Neural crest cell (in vitro differentiated cells): ENCODE measurements around the gene ADPRM. TPM values are rescaled to one million over a fixed set of nuclear protein-coding genes. Genes with fewer than 3 reads are reported as not detected.

ENCODE experiments used
- DNase-seq: peaks from one replicate; pipeline ENCODE4 v3.0.0; 2021; ENCODE audit warnings: low read depth, mixed read lengths, low spot score
- H3K27ac Mint-ChIP-seq: one replicate; pipeline ENCODE4 v1.8.0; 2021; ENCODE audit warnings: mild to moderate bottlenecking, mixed read lengths; ENCODE audit not compliant: unreplicated experiment
- H3K27me3 Mint-ChIP-seq: 2 replicates; pipeline ENCODE4 v1.8.0; 2021; ENCODE audit warnings: low read depth, mild to moderate bottlenecking, mixed read lengths
- H3K36me3 Mint-ChIP-seq: 2 replicates; pipeline ENCODE4 v1.8.0; 2021; ENCODE audit warnings: low read depth, mild to moderate bottlenecking, mixed read lengths
- H3K4me1 Mint-ChIP-seq: 2 replicates; pipeline ENCODE4 v1.8.0; 2021; ENCODE audit warnings: mixed read lengths
- H3K4me3 Mint-ChIP-seq: one replicate; pipeline ENCODE4 v1.8.0; 2021; ENCODE audit warnings: mild to moderate bottlenecking, mixed read lengths
- H3K9me3 Mint-ChIP-seq: 2 replicates; pipeline ENCODE4 v1.8.0; 2021; ENCODE audit warnings: mixed read lengths
- CTCF ChIP-seq: fragments of 200-600 bp; sonication (generic); conservative IDR thresholded peaks from 2 replicates; pipeline ENCODE4 v1.5.0; 2021; ENCODE audit warnings: antibody characterized with exemption, mild to moderate bottlenecking
- total RNA-seq: library from RNA; stranded (reverse); gene quantifications from 2 replicates; pipeline ENCODE4 v1.2.1, GENCODE V29; 2021

Gene ADPRM
- total RNA-seq, 1 donor from 2014 or later: 9.8 TPM

GRCh38 chr17:10663231-10663630, 34.2 kb upstream of the ADPRM start:
- DNase-seq: no peak
- Mint-ChIP-seq H3K27ac (no peak overlapping the region), H3K27me3 (no peaks in the 10 kb centered on the region), H3K9me3 (no peaks in the 10 kb centered on the region), H3K36me3 (peaks cover 7% of the 10 kb centered on the region), H3K4me3 (no peak overlapping the region), H3K4me1 (peaks cover 4% of the 10 kb centered on the region)
- TF ChIP-seq CTCF: no peak

- peaks cover 7% of the 10 kb centered on the region for H3K36me3 Mint-ChIP-seq
- no peak overlapping the region for H3K4me3 Mint-ChIP-seq
- no peaks in the 10 kb centered on the region for H3K27me3 Mint-ChIP-seq
- peaks cover 4% of the 10 kb centered on the region for H3K4me1 Mint-ChIP-seq
- H3K27ac Mint-ChIP-seq: no peak overlapping the region
- no peaks in the 10 kb centered on the region for H3K9me3 Mint-ChIP-seq
- TF ChIP-seq CTCF: no peak
- DNase-seq: no peak
These were observed 32.8 kb upstream of the ADPRM start for GRCh38 chr17:10664571-10664970.

- Mint-ChIP-seq H3K4me3 (no peak overlapping the region), H3K9me3 (no peaks in the 10 kb centered on the region), H3K27ac (no peak overlapping the region), H3K4me1 (no peaks in the 10 kb centered on the region), H3K36me3 (peaks cover 7% of the 10 kb centered on the region), H3K27me3 (no peaks in the 10 kb centered on the region)
- no peak for TF ChIP-seq CTCF
- no peak for DNase-seq
These were observed 30.5 kb upstream of the ADPRM start for GRCh38 chr17:10666906-10667305.

GRCh38 chr17:10668775-10669174, 28.6 kb upstream of the ADPRM start:
- no peaks in the 10 kb centered on the region for H3K27me3 Mint-ChIP-seq
- no peak overlapping the region for H3K4me3 Mint-ChIP-seq
- no peak for TF ChIP-seq CTCF
- no peak for DNase-seq
- peaks cover 10% of the 10 kb centered on the region for H3K36me3 Mint-ChIP-seq
- H3K27ac Mint-ChIP-seq: no peak overlapping the region
- H3K9me3 Mint-ChIP-seq: no peaks in the 10 kb centered on the region
- no peaks in the 10 kb centered on the region for H3K4me1 Mint-ChIP-seq

- Mint-ChIP-seq H3K4me1 (no peaks in the 10 kb centered on the region), H3K9me3 (no peaks in the 10 kb centered on the region), H3K27me3 (no peaks in the 10 kb centered on the region), H3K4me3 (no peak overlapping the region), H3K27ac (no peak overlapping the region), H3K36me3 (peaks cover 9% of the 10 kb centered on the region)
- no peak for DNase-seq
- no peak for TF ChIP-seq CTCF
These were observed 24.1 kb upstream of the ADPRM start for GRCh38 chr17:10673312-10673711.

- H3K9me3 Mint-ChIP-seq: no peaks in the 10 kb centered on the region
- no peak overlapping the region for H3K4me3 Mint-ChIP-seq
- H3K4me1 Mint-ChIP-seq: no peaks in the 10 kb centered on the region
- no peak for TF ChIP-seq CTCF
- H3K27me3 Mint-ChIP-seq: no peaks in the 10 kb centered on the region
- peaks cover 9% of the 10 kb centered on the region for H3K36me3 Mint-ChIP-seq
- no peak for DNase-seq
- no peak overlapping the region for H3K27ac Mint-ChIP-seq
These were observed 22.7 kb upstream of the ADPRM start for GRCh38 chr17:10674704-10675103.
